Prostate gland (tissue), 1 donor: ENCODE measurements around the gene ERC2.

ENCODE experiments used
- POLR2A ChIP-seq: fragments of 450-650 bp; IDR thresholded peaks from one replicate; pipeline ENCODE4 v1.6.1; 2016; ENCODE audit warnings: antibody characterized with exemption, mild to moderate bottlenecking
- POLR2AphosphoS5 ChIP-seq: sonication (generic); formaldehyde crosslinking; IDR thresholded peaks from one replicate; pipeline ENCODE4 v1.6.1; 2017; ENCODE audit warnings: antibody characterized with exemption

GRCh38 chr3:55755516-55756205, 712.6 kb downstream of the ERC2 start:
- TF ChIP-seq POLR2AphosphoS5 (no peak), POLR2A (no peak)
